HS-27A (cell line): ENCODE data around the gene THRA.

Experiments
- DNase-seq: peaks from one replicate; pipeline ENCODE4 v3.0.0-alpha.2; 2012; ENCODE audit warnings: low read depth, missing footprints

THRA gene

GRCh38 chr17:40084477-40084876 is 21.7 kb downstream of the THRA start:
- DNase-seq, result no peak

- no peak for DNase-seq
Measured at GRCh38 chr17:40086150-40087044, 23.6 kb downstream of the THRA start.

GRCh38 chr17:40087049-40087794 is 24.5 kb downstream of the THRA start:
- no peak for DNase-seq

- DNase-seq, result no peak
Measured at GRCh38 chr17:40087903-40088718, 25.3 kb downstream of the THRA start.

GRCh38 chr17:40089077-40089895 is 26.5 kb downstream of the THRA start:
- no peak for DNase-seq

- DNase-seq, result no peak
Measured at GRCh38 chr17:40090237-40091119, 27.7 kb downstream of the THRA start.

GRCh38 chr17:40091691-40092397 is 29.1 kb downstream of the THRA start:
- DNase-seq, result no peak

GRCh38 chr17:40092581-40092980 is 29.8 kb downstream of the THRA start:
- DNase-seq, result no peak

GRCh38 chr17:40093005-40093579 is 30.3 kb downstream of the THRA start:
- DNase-seq, result no peak

- no peak for DNase-seq
Measured at GRCh38 chr17:40093580-40094201, 30.9 kb downstream of the THRA start.

- DNase-seq, result no peak
Measured at GRCh38 chr17:40094874-40095273, 32.1 kb downstream of the THRA start.

GRCh38 chr17:40095351-40095943 is 32.7 kb downstream of the THRA start:
- no peak for DNase-seq

GRCh38 chr17:40095944-40096791 is 33.4 kb downstream of the THRA start:
- no peak for DNase-seq

- no peak for DNase-seq
Measured at GRCh38 chr17:40097087-40097486, 34.3 kb downstream of the THRA start.

- no peak for DNase-seq
Measured at GRCh38 chr17:40097931-40098845, 35.4 kb downstream of the THRA start.

- DNase-seq, result peak; percentile 92
Measured at GRCh38 chr17:40098846-40099618, 36.3 kb downstream of the THRA start.
